ENCODE measurements around the gene TNF. TPM values are rescaled to one million over a fixed set of nuclear protein-coding genes. Genes with fewer than 3 reads are reported as not detected.
A peak's percentile ranks its signal among the peaks of the same experiment; 100 is the strongest.

The TNF gene
- total and polyA plus RNA-seq, 2 of the 13 experiments (the other 11 are each of a cell fraction or from before 2014, with no cell fraction given), result not detected

GRCh38 chr6:31546958-31547726, 28.2 kb upstream of the TNF start, which contains the start of gene NFKBIL1 (continued):
- no peak for TF ChIP-seq ZNF318 (CRISPR knock-in tag; IDR thresholded peaks at IDR 0.05)
- no peak for TF ChIP-seq TEF (CRISPR knock-in tag; IDR thresholded peaks at IDR 0.05)
- no peak for TF ChIP-seq SYNCRIP (IDR thresholded peaks at IDR 0.05; ENCODE audit: insufficient read depth, low read depth, low read length)
- peak; percentile 34; the same call in 1 of the 2 replicates for TF ChIP-seq SIX1 (CRISPR knock-in tag; IDR thresholded peaks at IDR 0.05; ENCODE audit: borderline replicate concordance)
- TF ChIP-seq MED8 (CRISPR knock-in tag; IDR thresholded peaks at IDR 0.05; ENCODE audit: insufficient replicate concordance), result no peak
- TF ChIP-seq SP1 (IDR thresholded peaks at IDR 0.05), result no peak; the same call in 1 of the 2 replicates
- TF ChIP-seq SP1 (CRISPR knock-in tag; IDR thresholded peaks at IDR 0.05), result peak; percentile 99
- no peak; the same call in 1 of the 2 replicates for TF ChIP-seq RARG (CRISPR knock-in tag; IDR thresholded peaks at IDR 0.05; ENCODE audit: low read depth)
- peak; percentile 71; the same call in 1 of the 2 replicates for TF ChIP-seq ZC3H13 (CRISPR knock-in tag; IDR thresholded peaks at IDR 0.05)
- TF ChIP-seq HNRNPL (IDR thresholded peaks at IDR 0.05; ENCODE audit: low read depth, low read length), result no peak
- TF ChIP-seq SIN3B (IDR thresholded peaks at IDR 0.05; ENCODE audit: low read length), result peak; percentile 77; the same call in 1 of the 2 replicates
- TF ChIP-seq ZNF513 (CRISPR knock-in tag; conservative IDR thresholded peaks at IDR 0.05), result no peak
- TF ChIP-seq GATA4 (IDR thresholded peaks at IDR 0.05; ENCODE audit: borderline replicate concordance, low read depth), result peak; percentile 67; the same call in 1 of the 2 replicates
- TF ChIP-seq, protein P1, sequence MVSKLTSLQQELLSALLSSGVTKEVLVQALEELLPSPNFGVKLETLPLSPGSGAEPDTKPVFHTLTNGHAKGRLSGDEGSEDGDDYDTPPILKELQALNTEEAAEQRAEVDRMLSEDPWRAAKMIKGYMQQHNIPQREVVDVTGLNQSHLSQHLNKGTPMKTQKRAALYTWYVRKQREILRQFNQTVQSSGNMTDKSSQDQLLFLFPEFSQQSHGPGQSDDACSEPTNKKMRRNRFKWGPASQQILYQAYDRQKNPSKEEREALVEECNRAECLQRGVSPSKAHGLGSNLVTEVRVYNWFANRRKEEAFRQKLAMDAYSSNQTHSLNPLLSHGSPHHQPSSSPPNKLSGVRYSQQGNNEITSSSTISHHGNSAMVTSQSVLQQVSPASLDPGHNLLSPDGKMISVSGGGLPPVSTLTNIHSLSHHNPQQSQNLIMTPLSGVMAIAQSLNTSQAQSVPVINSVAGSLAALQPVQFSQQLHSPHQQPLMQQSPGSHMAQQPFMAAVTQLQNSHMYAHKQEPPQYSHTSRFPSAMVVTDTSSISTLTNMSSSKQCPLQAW (CRISPR knock-in tag; IDR thresholded peaks at IDR 0.05), result peak; percentile 71; the same call in 1 of the 2 replicates
- no peak for TF ChIP-seq ZNF615 (CRISPR knock-in tag; IDR thresholded peaks at IDR 0.05; ENCODE audit: borderline replicate concordance)
- TF ChIP-seq TGIF2 (CRISPR knock-in tag; IDR thresholded peaks at IDR 0.05), result 0 out of 2 replicates have a peak, but pooled peaks have one; percentile 22
- no peak; the same call in 1 of the 2 replicates for TF ChIP-seq RCOR2 (CRISPR knock-in tag; IDR thresholded peaks at IDR 0.05)
